ENCODE measurements around the gene CD3G.
"Not testable (repeated sequence)": the region's sequence is repeated elsewhere in the genome, so short reads cannot be mapped to it uniquely, and the experiment has no call there.

Gene CD3G

DNA sequence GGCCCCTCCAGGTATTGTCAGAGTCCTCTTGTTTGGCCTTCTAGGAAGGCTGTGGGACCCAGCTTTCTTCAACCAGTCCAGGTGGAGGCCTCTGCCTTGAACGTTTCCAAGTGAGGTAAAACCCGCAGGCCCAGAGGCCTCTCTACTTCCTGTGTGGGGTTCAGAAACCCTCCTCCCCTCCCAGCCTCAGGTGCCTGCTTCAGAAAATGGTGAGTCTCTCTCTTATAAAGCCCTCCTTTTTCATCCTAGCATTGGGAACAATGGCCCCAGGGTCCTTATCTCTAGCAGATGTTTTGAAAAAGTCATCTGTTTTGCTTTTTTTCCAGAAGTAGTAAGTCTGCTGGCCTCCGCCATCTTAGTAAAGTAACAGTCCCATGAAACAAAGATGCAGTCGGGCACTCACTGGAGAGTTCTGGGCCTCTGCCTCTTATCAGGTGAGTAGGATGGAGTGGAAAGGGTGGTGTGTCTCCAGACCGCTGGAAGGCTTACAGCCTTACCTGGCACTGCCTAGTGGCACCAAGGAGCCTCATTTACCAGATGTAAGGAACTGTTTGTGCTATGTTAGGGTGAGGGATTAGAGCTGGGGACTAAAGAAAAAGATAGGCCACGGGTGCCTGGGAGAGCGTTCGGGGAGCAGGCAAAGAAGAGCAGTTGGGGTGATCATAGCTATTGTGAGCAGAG lies 39.4 kb upstream of the CD3G start, which contains the start of gene CD3E:
CD3E (plus strand) TSS at position 163 of the 681 bp plus-strand sequence; CDS start at position 386, 223 bp downstream.
- no peak for ATAC-seq (ENCODE audit: low read depth)
- H3K9me3 ChIP-seq (ENCODE audit: severe bottlenecking): no peaks in the 10 kb centered on the region

GRCh38 chr11:118305726-118306125 lies 38.4 kb upstream of the CD3G start:
- no peak overlapping the region for H3K4me3 ChIP-seq (ENCODE audit: severe bottlenecking)

More for the DNA sequence above, 39.4 kb upstream of the CD3G start, which contains the start of gene CD3E:
- no peaks in the 10 kb centered on the region for H3K36me3 ChIP-seq (ENCODE audit: low read depth)
- H3K4me3 ChIP-seq (ENCODE audit: severe bottlenecking): no peak within 1 kb of the TSS
- no peak within 1 kb of the TSS for H3K27ac ChIP-seq (ENCODE audit: poor library complexity, severe bottlenecking)
- TF ChIP-seq, protein P1, sequence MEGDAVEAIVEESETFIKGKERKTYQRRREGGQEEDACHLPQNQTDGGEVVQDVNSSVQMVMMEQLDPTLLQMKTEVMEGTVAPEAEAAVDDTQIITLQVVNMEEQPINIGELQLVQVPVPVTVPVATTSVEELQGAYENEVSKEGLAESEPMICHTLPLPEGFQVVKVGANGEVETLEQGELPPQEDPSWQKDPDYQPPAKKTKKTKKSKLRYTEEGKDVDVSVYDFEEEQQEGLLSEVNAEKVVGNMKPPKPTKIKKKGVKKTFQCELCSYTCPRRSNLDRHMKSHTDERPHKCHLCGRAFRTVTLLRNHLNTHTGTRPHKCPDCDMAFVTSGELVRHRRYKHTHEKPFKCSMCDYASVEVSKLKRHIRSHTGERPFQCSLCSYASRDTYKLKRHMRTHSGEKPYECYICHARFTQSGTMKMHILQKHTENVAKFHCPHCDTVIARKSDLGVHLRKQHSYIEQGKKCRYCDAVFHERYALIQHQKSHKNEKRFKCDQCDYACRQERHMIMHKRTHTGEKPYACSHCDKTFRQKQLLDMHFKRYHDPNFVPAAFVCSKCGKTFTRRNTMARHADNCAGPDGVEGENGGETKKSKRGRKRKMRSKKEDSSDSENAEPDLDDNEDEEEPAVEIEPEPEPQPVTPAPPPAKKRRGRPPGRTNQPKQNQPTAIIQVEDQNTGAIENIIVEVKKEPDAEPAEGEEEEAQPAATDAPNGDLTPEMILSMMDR (IDR thresholded peaks at IDR 0.05; ENCODE audit: poor library complexity, severe bottlenecking): no peak
- no peak for DNase-seq (ENCODE audit: low spot score)
- no peaks in the 10 kb centered on the region for H3K27me3 ChIP-seq (ENCODE audit: insufficient read depth, poor library complexity, severe bottlenecking)
- H3K4me1 ChIP-seq (ENCODE audit: insufficient read depth, poor library complexity, severe bottlenecking): no peaks in the 10 kb centered on the region

DNA sequence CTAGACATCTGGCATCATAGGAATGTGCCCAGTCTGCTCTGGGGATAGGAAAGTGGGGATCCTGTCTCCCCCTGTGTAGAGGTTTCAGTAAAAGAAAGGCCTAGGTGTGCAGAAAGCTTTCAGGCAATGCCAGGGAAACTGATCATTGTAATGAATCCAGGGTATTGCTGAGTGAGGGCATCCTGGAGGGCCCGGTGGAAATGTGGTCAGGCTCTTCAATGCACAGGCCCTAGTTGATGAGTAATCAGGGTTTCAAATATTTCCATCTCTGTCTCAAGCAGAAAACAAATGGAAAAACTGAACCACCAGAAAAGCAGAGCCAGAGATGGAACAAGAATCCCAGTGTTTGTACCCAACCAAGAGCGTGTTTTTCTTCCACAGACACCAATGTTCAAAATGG lies 37.6 kb upstream of the CD3G start:
- H3K4me3 ChIP-seq (ENCODE audit: severe bottlenecking): no peak overlapping the region

More at GRCh38 chr11:118305726-118306125, 38.4 kb upstream of the CD3G start:
- H3K27ac ChIP-seq (ENCODE audit: poor library complexity, severe bottlenecking): no peak overlapping the region
- H3K27me3 ChIP-seq (ENCODE audit: insufficient read depth, poor library complexity, severe bottlenecking): no peaks in the 10 kb centered on the region
- H3K9me3 ChIP-seq (ENCODE audit: severe bottlenecking): no peaks in the 10 kb centered on the region
- H3K36me3 ChIP-seq (ENCODE audit: low read depth): no peaks in the 10 kb centered on the region
- H3K4me1 ChIP-seq (ENCODE audit: insufficient read depth, poor library complexity, severe bottlenecking): no peaks in the 10 kb centered on the region
- ATAC-seq (ENCODE audit: low read depth): no peak
- TF ChIP-seq, protein P1 (IDR thresholded peaks at IDR 0.05; ENCODE audit: poor library complexity, severe bottlenecking): no peak
- DNase-seq (ENCODE audit: low spot score): no peak

DNA sequence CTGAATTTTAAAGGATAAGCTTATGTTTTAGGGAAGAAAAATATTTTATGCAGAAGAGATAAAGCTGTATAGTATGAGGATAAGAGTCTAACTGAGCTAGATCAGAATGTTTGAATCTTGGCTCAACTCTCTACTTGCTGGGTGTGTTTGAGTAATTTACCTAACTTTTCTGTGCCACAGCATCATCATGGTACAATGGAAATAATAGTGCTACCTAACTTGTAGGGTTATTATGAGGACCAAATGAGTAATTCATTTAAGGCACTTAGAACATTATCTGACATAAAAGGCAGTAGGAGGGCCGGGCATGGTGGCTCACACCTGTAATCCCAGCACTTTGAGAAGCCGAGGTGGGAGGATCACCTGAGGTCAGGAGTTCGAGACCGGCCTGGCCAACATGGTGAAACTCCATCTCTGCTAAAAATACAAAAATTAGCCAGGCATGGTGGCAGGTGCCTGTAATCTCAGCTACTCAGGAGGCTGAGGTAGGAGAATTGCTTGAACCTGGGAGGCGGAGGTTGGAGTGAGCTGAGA lies 35.1 kb upstream of the CD3G start:
- not testable (repeated sequence) for H3K36me3 ChIP-seq (ENCODE audit: low read depth); ATAC-seq (ENCODE audit: low read depth); H3K27ac ChIP-seq (ENCODE audit: poor library complexity, severe bottlenecking); DNase-seq (ENCODE audit: low spot score); H3K27me3 ChIP-seq (ENCODE audit: insufficient read depth, poor library complexity, severe bottlenecking); H3K4me3 ChIP-seq (ENCODE audit: severe bottlenecking); H3K4me1 ChIP-seq (ENCODE audit: insufficient read depth, poor library complexity, severe bottlenecking); H3K9me3 ChIP-seq (ENCODE audit: severe bottlenecking)

More for the DNA sequence above, 37.6 kb upstream of the CD3G start:
- Histone ChIP-seq H3K9me3 (ENCODE audit: severe bottlenecking) (no peaks in the 10 kb centered on the region), H3K36me3 (ENCODE audit: low read depth) (no peaks in the 10 kb centered on the region), H3K27me3 (ENCODE audit: insufficient read depth, poor library complexity, severe bottlenecking) (no peaks in the 10 kb centered on the region), H3K27ac (ENCODE audit: poor library complexity, severe bottlenecking) (no peak overlapping the region), H3K4me1 (ENCODE audit: insufficient read depth, poor library complexity, severe bottlenecking) (no peaks in the 10 kb centered on the region)
- TF ChIP-seq, protein P1 (IDR thresholded peaks at IDR 0.05; ENCODE audit: poor library complexity, severe bottlenecking): no peak
- DNase-seq (ENCODE audit: low spot score) (no peak), ATAC-seq (ENCODE audit: low read depth) (no peak)

- Histone ChIP-seq H3K4me1 (ENCODE audit: insufficient read depth, poor library complexity, severe bottlenecking) (no peaks in the 10 kb centered on the region), H3K27ac (ENCODE audit: poor library complexity, severe bottlenecking) (no peak overlapping the region), H3K27me3 (ENCODE audit: insufficient read depth, poor library complexity, severe bottlenecking) (no peaks in the 10 kb centered on the region), H3K36me3 (ENCODE audit: low read depth) (no peaks in the 10 kb centered on the region), H3K9me3 (ENCODE audit: severe bottlenecking) (no peaks in the 10 kb centered on the region), H3K4me3 (ENCODE audit: severe bottlenecking) (no peak overlapping the region)
- ATAC-seq (ENCODE audit: low read depth) (no peak), DNase-seq (ENCODE audit: low spot score) (no peak)
- TF ChIP-seq, protein P1 (IDR thresholded peaks at IDR 0.05; ENCODE audit: poor library complexity, severe bottlenecking): no peak
Measured at GRCh38 chr11:118310271-118310670, 33.9 kb upstream of the CD3G start.
